ENCODE results near the gene CDKN2B.

GRCh38 chr9:22005702-22006606, 3.2 kb downstream of the CDKN2B start:
- TF ChIP-seq, protein P1, sequence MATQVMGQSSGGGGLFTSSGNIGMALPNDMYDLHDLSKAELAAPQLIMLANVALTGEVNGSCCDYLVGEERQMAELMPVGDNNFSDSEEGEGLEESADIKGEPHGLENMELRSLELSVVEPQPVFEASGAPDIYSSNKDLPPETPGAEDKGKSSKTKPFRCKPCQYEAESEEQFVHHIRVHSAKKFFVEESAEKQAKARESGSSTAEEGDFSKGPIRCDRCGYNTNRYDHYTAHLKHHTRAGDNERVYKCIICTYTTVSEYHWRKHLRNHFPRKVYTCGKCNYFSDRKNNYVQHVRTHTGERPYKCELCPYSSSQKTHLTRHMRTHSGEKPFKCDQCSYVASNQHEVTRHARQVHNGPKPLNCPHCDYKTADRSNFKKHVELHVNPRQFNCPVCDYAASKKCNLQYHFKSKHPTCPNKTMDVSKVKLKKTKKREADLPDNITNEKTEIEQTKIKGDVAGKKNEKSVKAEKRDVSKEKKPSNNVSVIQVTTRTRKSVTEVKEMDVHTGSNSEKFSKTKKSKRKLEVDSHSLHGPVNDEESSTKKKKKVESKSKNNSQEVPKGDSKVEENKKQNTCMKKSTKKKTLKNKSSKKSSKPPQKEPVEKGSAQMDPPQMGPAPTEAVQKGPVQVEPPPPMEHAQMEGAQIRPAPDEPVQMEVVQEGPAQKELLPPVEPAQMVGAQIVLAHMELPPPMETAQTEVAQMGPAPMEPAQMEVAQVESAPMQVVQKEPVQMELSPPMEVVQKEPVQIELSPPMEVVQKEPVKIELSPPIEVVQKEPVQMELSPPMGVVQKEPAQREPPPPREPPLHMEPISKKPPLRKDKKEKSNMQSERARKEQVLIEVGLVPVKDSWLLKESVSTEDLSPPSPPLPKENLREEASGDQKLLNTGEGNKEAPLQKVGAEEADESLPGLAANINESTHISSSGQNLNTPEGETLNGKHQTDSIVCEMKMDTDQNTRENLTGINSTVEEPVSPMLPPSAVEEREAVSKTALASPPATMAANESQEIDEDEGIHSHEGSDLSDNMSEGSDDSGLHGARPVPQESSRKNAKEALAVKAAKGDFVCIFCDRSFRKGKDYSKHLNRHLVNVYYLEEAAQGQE (IDR thresholded peaks at IDR 0.05; ENCODE audit: borderline replicate concordance in 1 of 2, low read depth in 1 of 2, low read length in 2 of 2) = no peak
- TF ChIP-seq KAT7 (CRISPR knock-in tag; IDR thresholded peaks at IDR 0.05; ENCODE audit: borderline replicate concordance) (no peak), SP1 (IDR thresholded peaks at IDR 0.05) (no peak), SP1 (CRISPR knock-in tag; IDR thresholded peaks at IDR 0.05) (no peak), ZNF264 (CRISPR knock-in tag; IDR thresholded peaks at IDR 0.05) (no peak), POLR2A (IDR thresholded peaks at IDR 0.05; ENCODE audit: insufficient read depth in 1 of 2, low read depth in 2 of 2, low read length in 2 of 2) (no peak), ZC3H13 (CRISPR knock-in tag; IDR thresholded peaks at IDR 0.05) (no peak)
